Stimulated activated CD4-positive, alpha-beta T cell treated with anti-CD3 and anti-CD28 coated beads, Interleukin-1b, Interleukin-23, amount 100 ng/mL, for 48 hours (primary cell): Measurements from ENCODE around the gene IL24.

ENCODE experiments used
- DNase-seq: peaks from one replicate; pipeline ENCODE4 v3.0.0-alpha.2; 2020

Gene IL24

DNA sequence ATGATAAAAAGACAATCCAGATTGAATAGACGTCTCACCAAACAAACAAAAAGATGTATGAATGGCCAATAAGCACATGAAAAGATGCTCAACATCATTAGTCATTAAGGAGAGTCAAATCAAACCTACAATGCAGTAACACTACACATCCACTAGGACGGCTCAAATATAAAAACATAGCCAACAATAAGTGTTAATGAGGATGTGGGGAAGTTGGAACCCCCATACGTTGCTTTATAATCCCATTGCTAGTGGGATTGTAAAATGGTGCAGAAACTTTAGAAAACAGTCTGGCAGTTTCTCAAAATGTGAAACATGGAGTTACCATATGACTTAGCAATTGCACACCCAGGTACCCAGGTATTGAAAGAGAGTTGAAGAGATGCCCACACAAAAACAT lies 14.7 kb upstream of the IL24 start:
- DNase-seq = no peak

DNA sequence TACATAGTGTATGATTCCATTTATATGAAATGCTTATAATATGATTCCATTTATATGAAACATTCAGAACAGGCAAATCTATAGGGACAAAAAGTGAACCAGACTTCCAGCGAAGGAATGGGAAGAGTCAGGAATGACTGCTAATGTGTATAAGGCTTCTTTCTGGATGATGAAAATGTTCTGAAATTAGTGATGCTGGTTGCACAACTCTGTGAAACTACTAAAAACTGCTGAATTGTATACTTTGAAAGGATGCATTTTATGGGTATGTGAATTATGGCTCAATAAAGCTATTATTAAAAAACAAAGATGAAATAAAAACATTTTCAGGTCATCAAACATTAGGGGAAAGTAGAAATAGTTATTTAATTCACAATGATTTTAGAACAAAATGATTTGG lies 14.1 kb upstream of the IL24 start:
- DNase-seq = no peak

- no peak for DNase-seq
These were observed 13.4 kb upstream of the IL24 start for GRCh38 chr1:206883876-206884275.

DNA sequence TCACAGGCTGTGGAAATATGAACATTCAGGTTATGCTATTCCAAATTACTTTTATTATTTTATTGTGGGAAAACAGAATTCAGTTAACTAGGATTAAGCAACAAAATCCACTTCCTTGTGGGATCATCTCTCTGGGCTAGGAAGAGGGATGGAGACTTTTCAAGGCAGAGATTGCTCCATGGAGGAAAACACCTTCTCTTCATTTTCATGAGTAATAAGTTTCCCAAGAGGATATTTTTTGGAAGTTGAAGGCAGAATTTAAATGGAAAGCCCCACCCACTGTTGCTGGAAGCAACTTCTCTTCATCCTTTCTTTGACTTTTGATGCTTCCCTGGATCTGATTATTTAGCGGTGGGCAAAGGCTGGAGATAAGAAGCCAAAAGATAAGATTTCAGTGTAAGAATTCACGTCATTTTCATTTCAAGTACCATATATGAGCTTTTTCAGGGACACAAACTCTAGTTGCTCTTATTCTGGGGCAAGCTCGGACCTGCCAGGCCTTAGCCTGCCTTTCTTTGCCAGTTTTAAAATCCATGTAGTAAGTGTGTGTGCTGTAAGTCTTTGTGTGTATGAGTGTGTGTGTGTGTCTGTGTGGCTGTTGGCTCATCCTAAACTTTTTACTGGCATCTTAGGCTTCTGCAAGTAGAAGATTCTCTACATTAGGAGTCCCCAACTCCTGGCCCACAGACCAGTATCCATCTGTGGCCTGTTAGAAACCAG lies 11.7 kb upstream of the IL24 start:
- no peak for DNase-seq

DNA sequence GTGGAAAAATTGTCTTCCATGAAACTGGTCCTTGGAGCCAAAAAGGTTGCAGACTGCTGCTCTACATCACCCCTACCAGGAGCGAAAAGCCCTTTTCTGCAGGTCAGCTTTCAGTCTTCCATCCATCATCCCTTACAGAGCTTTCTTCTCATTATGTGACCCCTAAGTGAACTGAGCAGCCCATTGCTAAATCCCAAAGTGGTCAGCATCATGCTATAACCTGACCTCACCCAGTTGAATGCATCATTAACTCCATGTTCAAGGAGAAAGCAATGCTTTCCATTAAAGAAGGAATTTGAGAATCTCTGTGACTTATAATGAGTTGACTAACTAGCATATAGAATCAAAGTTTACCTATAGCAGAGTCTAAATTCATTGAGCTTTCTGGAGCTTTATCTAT lies 10.4 kb upstream of the IL24 start:
- DNase-seq = no peak

- no peak for DNase-seq
These were observed 9.5 kb upstream of the IL24 start for GRCh38 chr1:206887701-206888100.

DNA sequence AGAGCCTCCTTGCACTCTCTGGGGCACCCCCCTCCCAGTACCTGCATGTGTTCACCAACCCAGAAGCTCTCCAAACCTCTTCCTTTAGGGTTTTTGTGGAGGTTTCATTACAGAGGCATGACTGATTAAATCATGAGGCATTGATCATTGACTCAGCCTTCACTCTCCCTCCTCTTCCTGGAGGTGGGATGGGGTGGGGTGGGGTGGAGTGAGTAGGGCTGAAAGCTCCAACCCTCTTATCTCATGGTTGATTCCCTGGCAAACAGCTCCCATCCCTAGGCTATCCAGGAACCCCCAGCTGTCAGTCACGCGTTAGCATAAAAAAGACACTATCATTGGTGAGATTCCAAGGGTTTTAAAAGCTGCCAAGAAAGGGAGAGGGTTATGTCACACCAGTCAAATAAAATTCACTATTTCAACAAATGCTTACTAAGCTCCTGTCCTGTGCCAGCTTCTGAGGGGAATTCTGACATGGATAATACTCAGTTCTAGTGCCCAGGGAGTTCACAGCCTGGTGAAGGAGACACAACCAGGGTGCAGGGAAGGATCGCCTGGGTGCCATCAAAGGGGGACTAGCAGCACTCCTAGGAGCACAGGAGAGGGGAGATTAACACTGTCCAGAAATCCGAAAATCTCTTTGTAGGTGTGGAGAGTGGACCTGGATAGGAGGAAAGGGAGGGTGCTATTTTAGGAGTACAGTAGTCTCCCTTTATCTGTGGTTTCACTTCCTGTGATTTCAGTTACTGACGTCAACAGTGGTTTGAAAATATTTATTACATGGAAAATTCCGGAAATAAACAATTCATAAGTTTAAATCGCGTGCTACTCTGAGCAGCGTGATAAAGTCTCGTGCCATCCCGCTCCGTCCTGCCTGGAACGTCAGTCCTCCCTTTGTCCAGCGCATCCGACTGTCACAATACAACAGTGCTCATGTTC lies 6.8 kb upstream of the IL24 start:
- DNase-seq = no peak

DNA sequence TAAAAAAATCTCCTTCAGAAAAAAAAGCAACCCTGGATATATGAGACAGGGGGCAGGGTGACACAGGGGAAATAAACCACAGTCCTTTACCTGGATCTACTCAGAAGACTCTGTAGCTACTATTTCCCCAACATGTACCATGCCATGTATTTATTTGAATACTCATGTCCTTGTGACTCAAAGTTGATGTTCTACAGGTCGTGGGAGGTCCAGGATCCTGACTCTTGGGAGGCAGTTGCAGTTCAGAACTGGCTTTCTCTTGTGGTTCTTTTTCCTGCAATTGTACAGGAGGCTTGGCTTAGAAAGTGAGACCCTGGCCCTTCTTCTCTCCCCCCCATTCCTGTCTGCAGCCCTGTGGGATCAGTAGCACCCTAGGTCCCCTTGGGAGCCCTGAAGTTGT lies 5.8 kb upstream of the IL24 start:
- no peak for DNase-seq

DNA sequence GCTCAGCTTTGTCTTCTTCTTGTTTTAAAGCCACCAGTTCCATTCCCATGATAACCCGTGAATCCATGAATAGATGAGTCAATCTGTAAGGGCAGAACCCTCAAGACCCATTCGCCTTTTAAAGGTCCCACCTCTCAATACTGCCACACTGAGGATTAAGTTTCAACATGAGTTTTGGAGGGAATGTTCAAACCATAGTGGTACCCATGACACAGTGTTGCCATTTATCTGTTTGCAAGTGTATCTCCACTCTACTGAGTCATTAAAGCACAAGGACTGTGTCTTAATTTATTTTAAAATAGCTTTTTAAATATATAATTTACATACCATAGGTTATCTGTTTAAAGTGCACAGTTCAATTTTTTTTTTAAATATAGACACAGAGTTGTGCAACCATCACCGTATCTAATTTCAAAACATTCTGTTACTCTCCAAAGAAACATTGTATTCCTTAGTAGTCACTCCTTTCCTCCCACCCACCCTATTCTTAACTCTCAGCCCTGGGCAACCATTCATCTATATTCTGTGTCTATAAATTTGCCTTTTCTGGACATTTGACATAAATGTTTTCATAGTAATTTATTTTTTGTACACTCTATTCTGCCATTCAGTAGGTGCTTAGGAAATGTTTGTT lies 4.8 kb upstream of the IL24 start:
- DNase-seq = no peak

DNA sequence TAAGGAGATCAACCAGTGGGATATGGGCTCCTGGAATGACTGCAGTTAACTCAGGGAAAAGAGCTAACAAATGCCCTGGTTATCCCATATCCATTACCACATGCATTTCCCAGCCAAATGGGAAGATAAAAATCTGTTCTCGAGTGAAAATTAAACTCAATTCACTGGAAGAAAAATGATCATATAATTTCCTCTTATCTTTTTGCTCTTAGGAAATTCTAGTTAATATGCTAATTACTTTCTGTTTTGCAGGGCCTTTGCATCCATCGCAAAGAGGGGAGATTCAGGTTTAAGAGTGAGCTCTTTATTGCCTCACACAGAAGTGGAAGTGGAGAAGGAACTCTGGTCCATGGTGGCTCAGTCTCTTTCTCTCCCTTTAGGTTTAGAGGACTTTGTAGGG lies 3.9 kb upstream of the IL24 start:
- DNase-seq = no peak

- DNase-seq = no peak
These were observed 1.9 kb upstream of the IL24 start for GRCh38 chr1:206895325-206895724.

DNA sequence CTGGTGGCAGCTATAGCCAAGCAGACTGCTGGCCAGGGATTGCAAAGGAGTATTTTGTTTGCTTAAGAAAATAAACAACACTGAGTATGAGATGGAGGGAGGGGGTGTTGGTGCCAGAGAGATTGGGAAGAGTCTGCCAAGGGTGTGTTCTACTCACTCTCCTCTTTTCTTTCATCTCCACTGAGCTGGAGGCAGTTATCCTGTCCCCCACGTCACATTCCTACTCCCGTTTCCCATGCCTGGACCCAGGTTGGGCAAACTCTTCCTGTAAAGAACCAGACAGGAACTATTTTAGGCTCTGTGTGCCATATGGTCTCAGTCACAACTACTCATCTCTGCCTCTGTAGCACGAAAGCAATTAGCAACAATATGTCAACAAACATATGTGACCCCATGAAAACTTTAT lies 1.4 kb upstream of the IL24 start:
- DNase-seq = no peak

DNA sequence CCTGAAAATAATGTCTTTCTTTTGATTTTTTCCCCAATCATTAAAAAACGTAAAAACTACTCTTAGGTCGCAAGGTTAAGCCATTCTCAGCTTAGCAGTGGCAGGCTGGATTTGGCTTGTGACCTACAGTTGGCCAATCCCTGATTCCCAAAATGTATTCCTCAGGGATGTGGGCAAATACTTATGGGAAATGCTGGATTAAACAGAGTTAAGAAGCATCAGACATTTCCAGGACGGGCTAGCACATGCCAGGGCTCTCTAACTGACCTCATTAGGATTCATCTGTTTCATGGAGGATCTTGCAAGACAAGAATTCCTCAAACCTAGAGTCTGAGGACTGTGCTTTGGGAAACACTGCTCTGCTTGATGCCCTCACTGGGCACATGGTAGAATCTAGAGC lies 982 bp upstream of the IL24 start:
- DNase-seq = no peak

- no peak for DNase-seq
These were observed 1.1 kb downstream of the IL24 start for GRCh38 chr1:206898089-206898914.

DNA sequence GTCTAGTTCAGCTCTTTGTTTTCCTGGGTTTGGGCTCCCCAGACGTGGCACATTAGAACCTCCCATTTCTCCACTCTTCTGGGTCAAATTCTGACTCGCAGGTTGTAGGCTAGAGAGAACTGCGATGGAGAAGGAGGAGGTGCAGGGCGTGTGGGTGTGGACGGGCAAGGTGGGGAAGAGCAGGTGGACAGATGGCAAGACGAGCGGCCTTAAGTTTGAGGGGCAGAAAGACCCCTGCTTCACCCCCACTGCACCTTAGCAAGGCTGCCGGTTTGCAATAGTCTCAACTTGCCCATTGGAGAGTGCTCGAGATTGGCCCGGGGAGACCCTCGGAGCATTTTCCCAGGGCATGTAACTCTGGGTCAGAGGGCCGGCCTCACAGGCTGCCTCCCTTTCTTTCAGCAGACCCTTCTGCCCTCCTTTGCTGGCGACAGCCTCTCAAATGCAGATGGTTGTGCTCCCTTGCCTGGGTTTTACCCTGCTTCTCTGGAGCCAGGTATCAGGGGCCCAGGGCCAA lies 1.7 kb downstream of the IL24 start:
- DNase-seq = no peak

GRCh38 chr1:206899717-206900116 lies 2.5 kb downstream of the IL24 start:
- no peak for DNase-seq

DNA sequence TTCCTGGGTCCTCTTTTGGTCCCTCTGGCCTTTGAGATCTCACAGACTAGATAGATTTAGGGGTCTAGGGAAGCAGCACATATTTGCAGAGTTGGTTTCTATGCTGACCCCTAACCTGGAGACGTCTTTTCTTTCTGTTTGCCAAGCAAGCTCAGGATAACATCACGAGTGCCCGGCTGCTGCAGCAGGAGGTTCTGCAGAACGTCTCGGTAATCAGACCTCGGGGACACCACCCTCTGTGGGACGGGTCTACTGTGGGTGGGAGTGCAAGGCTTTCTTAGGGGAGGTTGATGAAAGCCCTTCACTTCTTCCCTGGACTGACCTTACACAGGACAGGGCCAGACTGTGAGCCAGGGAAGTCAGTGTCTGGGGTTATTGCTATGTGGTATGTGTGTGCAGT lies 2.9 kb downstream of the IL24 start:
- DNase-seq = no peak

DNA sequence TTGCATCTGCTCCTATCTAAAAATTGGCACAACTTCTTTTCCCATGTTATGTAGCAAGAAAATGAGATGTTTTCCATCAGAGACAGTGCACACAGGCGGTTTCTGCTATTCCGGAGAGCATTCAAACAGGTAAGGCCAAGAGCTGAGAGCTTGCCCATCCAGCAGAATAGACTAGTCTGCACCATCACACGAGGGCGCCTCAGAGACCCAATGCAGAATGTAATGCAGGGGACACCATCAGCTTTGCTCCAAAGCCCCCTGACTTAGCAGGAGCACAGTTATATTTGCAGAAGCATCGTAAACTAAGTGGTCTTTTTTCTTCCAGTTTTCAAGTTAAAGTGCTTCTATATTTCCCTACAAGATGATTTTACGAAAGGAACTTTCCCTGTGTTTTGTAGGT lies 4.7 kb downstream of the IL24 start:
- no peak for DNase-seq

- no peak for DNase-seq
These were observed 5.5 kb downstream of the IL24 start for GRCh38 chr1:206902702-206903101.

- no peak for DNase-seq
These were observed 6.4 kb downstream of the IL24 start for GRCh38 chr1:206903687-206904086.

DNA sequence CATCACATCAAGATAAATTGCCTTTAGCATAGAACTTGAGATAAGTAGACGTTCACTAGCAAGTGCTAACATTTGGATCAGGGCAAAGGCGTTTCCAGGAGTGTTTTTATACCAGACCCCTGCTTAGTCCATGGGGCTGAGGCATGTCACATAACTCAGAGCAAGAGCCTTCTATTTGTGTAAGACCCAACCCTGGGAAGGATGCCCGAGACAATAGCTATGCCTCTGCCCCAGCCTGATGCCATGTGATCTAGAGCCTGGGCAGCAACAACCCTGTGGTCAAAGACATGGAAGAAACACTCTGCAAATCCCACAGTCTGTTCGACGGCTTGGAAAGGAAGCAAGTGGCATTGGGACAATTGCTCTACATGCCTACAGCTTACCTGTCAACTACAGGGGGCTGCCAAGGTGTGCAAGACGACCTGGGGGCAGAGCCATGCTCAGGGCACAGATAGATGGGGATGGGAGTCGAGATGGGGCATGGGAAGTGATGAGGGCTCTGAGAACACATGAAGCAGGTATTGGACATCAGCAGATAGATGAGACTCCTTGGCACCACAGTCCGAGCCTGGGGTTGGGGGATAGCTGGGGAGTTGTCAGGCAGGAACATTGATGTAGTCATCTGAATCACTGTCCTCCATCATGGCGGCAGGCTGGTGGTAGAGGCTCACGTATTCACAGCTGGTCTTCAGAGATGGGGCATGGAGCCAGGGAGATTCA lies 7.3 kb downstream of the IL24 start:
- no peak for DNase-seq
